Body of pancreas (tissue), 4 donors: ENCODE measurements around the gene KDM4B.
"Not testable (repeated sequence)": the region's sequence is repeated elsewhere in the genome, so short reads cannot be mapped to it uniquely, and the experiment has no call there.

Experiments
- POLR2A ChIP-seq, 3 donors: fragments of 450-650 bp; IDR thresholded peaks; one replicate each; pipeline ENCODE4 v1.6.1; 2016; ENCODE audit warnings: antibody characterized with exemption in 3 of 3, mild to moderate bottlenecking in 2 of 3
- TF ChIP-seq, protein P1 (sequence below), 7 experiments: fragments of 450-650 bp in 4 of 7; fragments of 200-600 bp in 3 of 7; sonication (generic) in 3 of 7; IDR thresholded peaks; one replicate each; pipeline ENCODE4 v1.5.1; 2016 to 2019; ENCODE audit warnings: antibody characterized with exemption in 7 of 7

- TF ChIP-seq POLR2A (IDR thresholded peaks at IDR 0.05): peak in 1 of 3 donors; percentile 15
- TF ChIP-seq, protein P1, sequence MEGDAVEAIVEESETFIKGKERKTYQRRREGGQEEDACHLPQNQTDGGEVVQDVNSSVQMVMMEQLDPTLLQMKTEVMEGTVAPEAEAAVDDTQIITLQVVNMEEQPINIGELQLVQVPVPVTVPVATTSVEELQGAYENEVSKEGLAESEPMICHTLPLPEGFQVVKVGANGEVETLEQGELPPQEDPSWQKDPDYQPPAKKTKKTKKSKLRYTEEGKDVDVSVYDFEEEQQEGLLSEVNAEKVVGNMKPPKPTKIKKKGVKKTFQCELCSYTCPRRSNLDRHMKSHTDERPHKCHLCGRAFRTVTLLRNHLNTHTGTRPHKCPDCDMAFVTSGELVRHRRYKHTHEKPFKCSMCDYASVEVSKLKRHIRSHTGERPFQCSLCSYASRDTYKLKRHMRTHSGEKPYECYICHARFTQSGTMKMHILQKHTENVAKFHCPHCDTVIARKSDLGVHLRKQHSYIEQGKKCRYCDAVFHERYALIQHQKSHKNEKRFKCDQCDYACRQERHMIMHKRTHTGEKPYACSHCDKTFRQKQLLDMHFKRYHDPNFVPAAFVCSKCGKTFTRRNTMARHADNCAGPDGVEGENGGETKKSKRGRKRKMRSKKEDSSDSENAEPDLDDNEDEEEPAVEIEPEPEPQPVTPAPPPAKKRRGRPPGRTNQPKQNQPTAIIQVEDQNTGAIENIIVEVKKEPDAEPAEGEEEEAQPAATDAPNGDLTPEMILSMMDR (IDR thresholded peaks at IDR 0.05): not testable (repeated sequence)
These were observed 196.2 kb downstream of the KDM4B start for GRCh38 chr19:5164845-5165696.
